Uterus (tissue), 4 donors: Measurements from ENCODE around the gene GMPPB. TPM values are rescaled to one million over a fixed set of nuclear protein-coding genes. Genes with fewer than 3 reads are reported as not detected.
A peak's percentile ranks its signal among the peaks of the same experiment; 100 is the strongest.

Experiments
- DNase-seq, 2 donors: peaks; one replicate each; pipeline ENCODE4 v3.0.0-alpha.2; 2019 to 2020
- H3K27ac ChIP-seq, 2 donors: fragments of 200-600 bp; sonication (generic); 1 replicate in 1 of 2; 2 replicates in 1 of 2; pipeline ENCODE4 v1.5.1; 2016 to 2018
- H3K27me3 ChIP-seq, 2 donors: fragments of 200-600 bp; sonication (generic); one replicate each; pipeline ENCODE4 v1.5.1; 2018 to 2019; ENCODE audit warnings: control low read depth in 1 of 2
- H3K36me3 ChIP-seq, 2 donors: fragments of 200-600 bp; sonication (generic); one replicate each; pipeline ENCODE4 v1.5.1; 2019; ENCODE audit warnings: control low read depth in 1 of 2
- H3K4me1 ChIP-seq, 2 donors: fragments of 200-600 bp; sonication (generic); one replicate each; pipeline ENCODE4 v1.5.1; 2018 to 2019; ENCODE audit warnings: control low read depth in 1 of 2
- H3K4me3 ChIP-seq, 2 donors: fragments of 200-600 bp; sonication (generic); 1 replicate in 1 of 2; 2 replicates in 1 of 2; pipeline ENCODE4 v1.5.1; 2018 to 2019; ENCODE audit warnings: mild to moderate bottlenecking in 1 of 2
- H3K9me3 ChIP-seq, 2 donors: fragments of 200-600 bp; sonication (generic); one replicate each; pipeline ENCODE4 v1.5.1; 2019; ENCODE audit warnings: control low read depth in 1 of 2
- POLR2A ChIP-seq, 2 donors: fragments of 450-650 bp; IDR thresholded peaks; one replicate each; pipeline ENCODE4 v1.6.1; 2016; ENCODE audit warnings: antibody characterized with exemption in 2 of 2, mild to moderate bottlenecking in 1 of 2, moderate library complexity in 1 of 2
- intact Hi-C: fragments of 100-400 bp; cut with DNase I; formaldehyde crosslinking; loops from one replicate; pipeline ENCODE4 v1.15.1; 2023; ENCODE audit warnings: low total_unique reads
- total RNA-seq, 4 donors: library from RNA; depleted of rRNA in 3 of 4; stranded (reverse); fragments of >200 nt in 3 of 4; gene quantifications; one replicate each; pipeline versions ENCODE4 v1.1.0 to v1.2.4, GENCODE V29; 2014 to 2023
- TF ChIP-seq, protein P1 (sequence below), 4 experiments: fragments of 200-600 bp in 2 of 4; fragments of 450-650 bp in 2 of 4; sonication (generic) in 2 of 4; IDR thresholded peaks; one replicate each; pipeline ENCODE4 v1.5.1; 2016 to 2019; ENCODE audit warnings: antibody characterized with exemption in 4 of 4, mild to moderate bottlenecking in 2 of 4, moderate library complexity in 1 of 4
- donor health status: DM: yes; HTN: yes; CAD: no.

Gene GMPPB
- total RNA-seq, 4 donors from 2014 or later, result 7.7 to 44.8 (median 27.1) TPM

- Histone ChIP-seq H3K27ac (no peak overlapping the region), H3K27me3 (no peaks in the 10 kb centered on the region), H3K4me1 (no peaks in the 10 kb centered on the region), H3K9me3 (no peaks in the 10 kb centered on the region), H3K36me3 (no peaks in the 10 kb centered on the region), H3K4me3 (no peak overlapping the region)
- no peak for DNase-seq
- intact Hi-C loops, result loop anchor here (10.0 kb wide), 1 partner anchor 129 kb away; no protein-coding TSS in a partner anchor
- TF ChIP-seq, protein P1, sequence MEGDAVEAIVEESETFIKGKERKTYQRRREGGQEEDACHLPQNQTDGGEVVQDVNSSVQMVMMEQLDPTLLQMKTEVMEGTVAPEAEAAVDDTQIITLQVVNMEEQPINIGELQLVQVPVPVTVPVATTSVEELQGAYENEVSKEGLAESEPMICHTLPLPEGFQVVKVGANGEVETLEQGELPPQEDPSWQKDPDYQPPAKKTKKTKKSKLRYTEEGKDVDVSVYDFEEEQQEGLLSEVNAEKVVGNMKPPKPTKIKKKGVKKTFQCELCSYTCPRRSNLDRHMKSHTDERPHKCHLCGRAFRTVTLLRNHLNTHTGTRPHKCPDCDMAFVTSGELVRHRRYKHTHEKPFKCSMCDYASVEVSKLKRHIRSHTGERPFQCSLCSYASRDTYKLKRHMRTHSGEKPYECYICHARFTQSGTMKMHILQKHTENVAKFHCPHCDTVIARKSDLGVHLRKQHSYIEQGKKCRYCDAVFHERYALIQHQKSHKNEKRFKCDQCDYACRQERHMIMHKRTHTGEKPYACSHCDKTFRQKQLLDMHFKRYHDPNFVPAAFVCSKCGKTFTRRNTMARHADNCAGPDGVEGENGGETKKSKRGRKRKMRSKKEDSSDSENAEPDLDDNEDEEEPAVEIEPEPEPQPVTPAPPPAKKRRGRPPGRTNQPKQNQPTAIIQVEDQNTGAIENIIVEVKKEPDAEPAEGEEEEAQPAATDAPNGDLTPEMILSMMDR (IDR thresholded peaks at IDR 0.05), result no peak
- TF ChIP-seq POLR2A (IDR thresholded peaks at IDR 0.05), result no peak
Measured at GRCh38 chr3:49705390-49705960, 18.3 kb downstream of the GMPPB start.

DNA sequence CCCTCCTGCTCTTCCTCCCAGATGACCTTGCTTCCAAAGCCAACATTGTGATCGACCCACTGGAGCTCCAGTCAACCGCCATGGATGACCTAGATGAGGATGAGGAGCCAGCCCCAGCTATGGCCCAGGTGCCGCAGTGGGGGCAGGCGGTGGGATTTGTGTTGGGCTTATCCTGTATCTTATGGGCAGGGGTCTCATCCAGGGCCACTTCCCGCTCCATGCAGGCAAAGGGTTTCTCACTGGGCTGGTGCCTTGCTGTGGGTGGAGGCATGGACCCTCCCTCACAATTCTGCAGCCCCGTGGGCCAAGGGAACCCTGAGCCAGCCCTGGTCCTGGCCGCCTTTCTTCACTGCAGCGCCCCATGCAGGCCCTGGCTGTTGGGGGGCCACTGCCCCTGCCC, 19.1 kb downstream of the GMPPB start:
- no peak for TF ChIP-seq POLR2A (IDR thresholded peaks at IDR 0.05)
- Histone ChIP-seq H3K4me3 (no peak overlapping the region), H3K4me1 (no peaks in the 10 kb centered on the region), H3K9me3 (no peaks in the 10 kb centered on the region), H3K27me3 (no peaks in the 10 kb centered on the region), H3K27ac (no peak overlapping the region), H3K36me3 (no peaks in the 10 kb centered on the region)
- intact Hi-C loops, result loop anchor here (10.0 kb wide), 1 partner anchor 130 kb away; no protein-coding TSS in a partner anchor
- DNase-seq, result no peak

DNA sequence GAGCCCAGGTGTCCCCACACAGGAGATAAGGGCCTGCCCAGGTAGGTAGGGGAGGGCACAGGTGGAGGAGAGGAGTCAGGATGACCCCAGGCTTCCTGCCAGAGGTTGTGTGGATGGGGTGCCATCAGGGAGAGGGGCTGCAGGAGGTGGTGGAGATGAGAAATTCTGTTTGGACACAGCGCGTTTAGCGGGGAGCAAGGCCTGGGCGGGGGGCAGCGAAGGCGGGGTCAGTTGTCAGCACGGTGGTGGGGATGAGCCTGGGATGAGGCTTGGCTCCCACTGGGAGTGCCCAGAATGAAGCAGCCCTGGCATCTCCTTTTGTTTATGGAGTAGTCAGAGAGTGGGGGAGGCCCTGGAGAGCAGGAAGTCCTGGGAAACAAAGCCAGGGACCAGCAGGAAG, 19.8 kb downstream of the GMPPB start:
- no peaks in the 10 kb centered on the region for H3K9me3 ChIP-seq
- intact Hi-C loops, result loop anchor here (10.0 kb wide), 1 partner anchor 131 kb away; no protein-coding TSS in a partner anchor
- H3K4me1 ChIP-seq, result no peaks in the 10 kb centered on the region
- no peaks in the 10 kb centered on the region for H3K36me3 ChIP-seq
- H3K27me3 ChIP-seq, result no peaks in the 10 kb centered on the region
- no peak overlapping the region for H3K4me3 ChIP-seq
- no peak overlapping the region for H3K27ac ChIP-seq
- DNase-seq, result no peak
- TF ChIP-seq, protein P1 (IDR thresholded peaks at IDR 0.05), result no peak
- TF ChIP-seq POLR2A (IDR thresholded peaks at IDR 0.05), result no peak

GRCh38 chr3:49703443-49703927, 20.3 kb downstream of the GMPPB start:
- no peaks in the 10 kb centered on the region for H3K9me3 ChIP-seq
- TF ChIP-seq POLR2A (IDR thresholded peaks at IDR 0.05), result no peak
- TF ChIP-seq, protein P1 (IDR thresholded peaks at IDR 0.05), result peak; percentile 37 to 67 (median 54)
- H3K4me1 ChIP-seq, result no peaks in the 10 kb centered on the region
- intact Hi-C loops, result loop anchor here (10.0 kb wide), 1 partner anchor 131 kb away; no protein-coding TSS in a partner anchor
- H3K27me3 ChIP-seq, result no peaks in the 10 kb centered on the region
- no peak overlapping the region for H3K4me3 ChIP-seq
- no peak overlapping the region for H3K27ac ChIP-seq
- H3K36me3 ChIP-seq, result no peaks in the 10 kb centered on the region
- peak; percentile 43 to 54 for DNase-seq

GRCh38 chr3:49702672-49703071, 21.1 kb downstream of the GMPPB start:
- Histone ChIP-seq H3K4me3 (no peak overlapping the region), H3K9me3 (no peaks in the 10 kb centered on the region), H3K27me3 (no peaks in the 10 kb centered on the region), H3K36me3 (no peaks in the 10 kb centered on the region), H3K27ac (no peak overlapping the region), H3K4me1 (no peaks in the 10 kb centered on the region)
- TF ChIP-seq, protein P1 (IDR thresholded peaks at IDR 0.05), result no peak
- intact Hi-C loops, result loop anchor here (10.0 kb wide), 1 partner anchor 132 kb away; no protein-coding TSS in a partner anchor
- DNase-seq, result no peak
